Neural cell (in vitro differentiated cells): Measurements from ENCODE around the gene FAM43B. TPM values are rescaled to one million over a fixed set of nuclear protein-coding genes. Genes with fewer than 3 reads are reported as not detected.

Experiments used
- H2AFZ ChIP-seq: fragments of 200-600, 300-800 bp; sonication (generic), shearing (Covaris generic); 2 replicates; pipeline ENCODE4 v1.6.0; 2014; ENCODE audit warnings: low read depth, mild to moderate bottlenecking, antibody characterized with exemption, low read length, moderate library complexity
- H3F3A ChIP-seq: fragments of 200-600 bp; shearing (Covaris generic); 2 replicates; pipeline ENCODE4 v1.6.1; 2016; ENCODE audit warnings: mild to moderate bottlenecking, moderate library complexity, mixed read lengths, antibody characterized with exemption, low read length; ENCODE audit not compliant: insufficient read depth, poor library complexity, severe bottlenecking
- H3K27ac ChIP-seq: fragments of 200-600, 300-800 bp; sonication (generic), shearing (Covaris generic); 2 replicates; pipeline ENCODE4 v1.5.1; 2014; ENCODE audit warnings: mild to moderate bottlenecking, low read length, moderate library complexity
- H3K27me3 ChIP-seq: fragments of 300-800, 200-600 bp; sonication (generic), shearing (Covaris generic); 2 replicates; pipeline ENCODE4 v1.6.0; 2014; ENCODE audit warnings: mild to moderate bottlenecking, low read depth, low read length, moderate library complexity; ENCODE audit not compliant: insufficient read depth
- H3K36me3 ChIP-seq: fragments of 300-800, 200-600 bp; sonication (generic), shearing (Covaris generic); 2 replicates; pipeline ENCODE4 v1.5.1; 2014; ENCODE audit warnings: mild to moderate bottlenecking, antibody characterized with exemption, low read length, moderate library complexity; ENCODE audit not compliant: insufficient read depth
- H3K4me2 ChIP-seq: fragments of 300-800, 200-600 bp; sonication (generic), shearing (Covaris generic); 2 replicates; pipeline ENCODE4 v1.6.0; 2014; ENCODE audit warnings: mild to moderate bottlenecking, low read length
- H3K4me3 ChIP-seq: fragments of 300-800, 200-600 bp; sonication (generic), shearing (Covaris generic); 2 replicates; pipeline ENCODE4 v1.5.1; 2014; ENCODE audit warnings: mild to moderate bottlenecking, low read length, moderate library complexity
- H3K79me2 ChIP-seq: fragments of 200-600 bp; shearing (Covaris generic); replicated peaks from 2 replicates; pipeline ENCODE4 v1.6.0; 2014; ENCODE audit warnings: mild to moderate bottlenecking, low read length, moderate library complexity; ENCODE audit not compliant: insufficient read depth
- H3K9ac ChIP-seq: fragments of 300-800, 200-600 bp; sonication (generic), shearing (Covaris generic); 2 replicates; pipeline ENCODE4 v1.6.1; 2016; ENCODE audit warnings: mild to moderate bottlenecking, low read length, mixed read lengths
- H3K9me2 ChIP-seq: fragments of 200-600 bp; shearing (Covaris generic); 2 replicates; pipeline ENCODE4 v1.6.1; 2016; ENCODE audit warnings: mild to moderate bottlenecking, low read length, mixed read lengths; ENCODE audit not compliant: insufficient read depth
- H3K9me3 ChIP-seq: fragments of 200-600, 300-800 bp; sonication (generic), shearing (Covaris generic); 2 replicates; pipeline ENCODE4 v1.6.1; 2016; ENCODE audit warnings: mild to moderate bottlenecking, mixed run types, low read length, moderate library complexity, mixed read lengths
- H4K20me1 ChIP-seq: fragments of 200-600 bp; shearing (Covaris generic); 2 replicates; pipeline ENCODE4 v1.6.1; 2016; ENCODE audit warnings: mild to moderate bottlenecking, mixed run types; ENCODE audit not compliant: insufficient read depth
- CTCF ChIP-seq: fragments of 450-650 bp; IDR thresholded peaks from 2 replicates; pipeline ENCODE4 v1.5.1; 2014; ENCODE audit warnings: antibody characterized with exemption, mild to moderate bottlenecking, moderate library complexity; ENCODE audit not compliant: poor library complexity, severe bottlenecking
- EZH2 ChIP-seq: fragments of 200-600, 300-800 bp; shearing (Covaris generic), sonication (generic); IDR thresholded peaks from 2 replicates; pipeline ENCODE4 v1.6.1; 2014; ENCODE audit warnings: antibody characterized with exemption, low read length, borderline replicate concordance, mild to moderate bottlenecking; ENCODE audit not compliant: insufficient read depth, poor library complexity, severe bottlenecking
- MXI1 ChIP-seq: fragments of 450-650 bp; conservative IDR thresholded peaks from 2 replicates; pipeline ENCODE4 v1.6.1; 2014; ENCODE audit warnings: antibody characterized with exemption, mild to moderate bottlenecking; ENCODE audit not compliant: poor library complexity, severe bottlenecking
- POLR2AphosphoS5 ChIP-seq: IDR thresholded peaks from 2 replicates; pipeline ENCODE4 v1.6.1; 2012
- RAD21 ChIP-seq: fragments of 450-650 bp; conservative IDR thresholded peaks from 2 replicates; pipeline ENCODE4 v1.6.1; 2014; ENCODE audit warnings: antibody characterized with exemption, mild to moderate bottlenecking, moderate library complexity
- REST ChIP-seq: IDR thresholded peaks from 2 replicates; pipeline ENCODE4 v1.6.1; 2012; ENCODE audit warnings: borderline replicate concordance
- TAF1 ChIP-seq: IDR thresholded peaks from 2 replicates; pipeline ENCODE4 v1.6.1; 2012; ENCODE audit warnings: low read depth
- polyA plus RNA-seq: library from polyadenylated mRNA; depleted of rRNA; stranded (reverse); fragments of >200 nt; gene quantifications from 2 replicates; pipeline ENCODE4 v1.2.3, GENCODE V29; 2014

The FAM43B gene
- polyA plus RNA-seq, 1 donor from 2014 or later, result 1.3 TPM

- Histone ChIP-seq H3K27me3 (no peaks in the 10 kb centered on the region), H3K9me2 (no peaks in the 10 kb centered on the region), H3F3A (no peaks in the 10 kb centered on the region), H3K4me2 (no peak overlapping the region), H3K9ac (no peak overlapping the region), H2AFZ (no peak overlapping the region), H3K27ac (no peak overlapping the region), H4K20me1 (no peaks in the 10 kb centered on the region), H3K36me3 (no peaks in the 10 kb centered on the region), H3K79me2 (no peaks in the 10 kb centered on the region), H3K4me3 (no peak overlapping the region), H3K9me3 (no peaks in the 10 kb centered on the region)
- TF ChIP-seq MXI1, result no peak
- TF ChIP-seq POLR2AphosphoS5, result no peak
- no peak for TF ChIP-seq RAD21
- no peak for TF ChIP-seq TAF1
- TF ChIP-seq EZH2, result no peak
These were observed 35.3 kb downstream of the FAM43B start for GRCh38 chr1:20587661-20588053.

GRCh38 chr1:20588634-20589225, 36.4 kb downstream of the FAM43B start, which contains the start of gene CDA:
Gene CDA, plus strand, starts transcription at chr1:20589097. Its CDS starts 33 bp downstream, at chr1:20589130.
- H3K9me3 ChIP-seq, result no peaks in the 10 kb centered on the region
- no peak within 1 kb of the TSS for H3K4me3 ChIP-seq
- H3K4me2 ChIP-seq, result no peak within 1 kb of the TSS
- H3K79me2 ChIP-seq, result no peaks in the 10 kb centered on the region
- H4K20me1 ChIP-seq, result no peaks in the 10 kb centered on the region
- H3K27me3 ChIP-seq, result no peaks in the 10 kb centered on the region
- H2AFZ ChIP-seq, result no peak within 1 kb of the TSS
- no peaks in the 10 kb centered on the region for H3K36me3 ChIP-seq
- H3F3A ChIP-seq, result no peaks in the 10 kb centered on the region
- TF ChIP-seq EZH2 (no peak), CTCF (no peak), TAF1 (no peak), RAD21 (no peak), REST (no peak), MXI1 (no peak)
- no peak within 1 kb of the TSS for H3K27ac ChIP-seq
- no peak within 1 kb of the TSS for H3K9ac ChIP-seq
- H3K9me2 ChIP-seq, result no peaks in the 10 kb centered on the region
